GM23338 (cell line): ENCODE results near the gene RIMKLB. TPM values are rescaled to one million over a fixed set of nuclear protein-coding genes. Genes with fewer than 3 reads are reported as not detected.

Source experiments
- ATAC-seq: fragments of 200-7000 bp; cut with Tn5 transposase; 3 replicates; pipeline ENCODE4 v1.9.1; 2020
- DNase-seq: peaks from one replicate; pipeline ENCODE4 v3.0.0-alpha.2; 2015; ENCODE audit warnings: low spot score
- H2AFZ ChIP-seq: fragments of 200-600 bp; sonication (generic); 2 replicates; pipeline ENCODE4 v1.8.0; 2016; ENCODE audit warnings: antibody characterized with exemption, mild to moderate bottlenecking, moderate library complexity
- H3F3A ChIP-seq: fragments of 200-600 bp; sonication (generic); replicated peaks from 2 replicates; pipeline ENCODE4 v1.8.0; 2017; ENCODE audit warnings: antibody characterized with exemption, mixed run types, low read depth
- H3K27ac ChIP-seq: fragments of 200-600 bp; sonication (generic); 2 replicates; pipeline ENCODE4 v1.6.1; 2016; ENCODE audit warnings: low read depth
- H3K27me3 ChIP-seq: fragments of 200-600 bp; sonication (generic); 2 replicates; pipeline ENCODE4 v1.8.0; 2016; ENCODE audit warnings: mild to moderate bottlenecking, mixed run types, moderate library complexity; ENCODE audit not compliant: insufficient read depth
- H3K36me3 ChIP-seq: fragments of 200-600 bp; sonication (generic); 2 replicates; pipeline ENCODE4 v1.8.0; 2016; ENCODE audit warnings: mild to moderate bottlenecking; ENCODE audit not compliant: insufficient read depth
- H3K4me1 ChIP-seq: fragments of 200-600 bp; sonication (generic); 2 replicates; pipeline ENCODE4 v1.8.0; 2016; ENCODE audit warnings: mild to moderate bottlenecking, moderate library complexity; ENCODE audit not compliant: insufficient read depth
- H3K4me2 ChIP-seq: fragments of 200-600 bp; sonication (generic); 2 replicates; pipeline ENCODE4 v1.7.1; 2017; ENCODE audit warnings: mixed run types
- H3K4me3 ChIP-seq: fragments of 200-600 bp; sonication (generic); 2 replicates; pipeline ENCODE4 v1.6.1; 2016; ENCODE audit warnings: mixed run types
- H3K79me2 ChIP-seq: fragments of 200-600 bp; sonication (generic); replicated peaks from 2 replicates; pipeline ENCODE4 v1.8.0; 2017; ENCODE audit warnings: mild to moderate bottlenecking; ENCODE audit not compliant: insufficient read depth
- H3K9me2 ChIP-seq: fragments of 200-600 bp; sonication (generic); 2 replicates; pipeline ENCODE4 v1.8.0; 2017; ENCODE audit not compliant: insufficient read depth
- H4K20me1 ChIP-seq: fragments of 200-600 bp; sonication (generic); replicated peaks from 2 replicates; pipeline ENCODE4 v1.8.0; 2017; ENCODE audit warnings: mild to moderate bottlenecking; ENCODE audit not compliant: insufficient read depth
- H3K27ac Mint-ChIP-seq: 2 replicates; pipeline ENCODE4 v1.8.0; 2020; ENCODE audit warnings: inconsistent platforms, mild to moderate bottlenecking, moderate library complexity, mixed read lengths
- H3K27me3 Mint-ChIP-seq: 3 replicates; pipeline ENCODE4 v1.8.0; 2022; ENCODE audit warnings: low read depth, mild to moderate bottlenecking, moderate library complexity, mixed read lengths, inconsistent platforms; ENCODE audit not compliant: insufficient read depth, poor library complexity
- H3K36me3 Mint-ChIP-seq: 3 replicates; pipeline ENCODE4 v1.8.0; 2021; ENCODE audit warnings: low read depth, mild to moderate bottlenecking, inconsistent platforms, moderate library complexity, mixed read lengths
- H3K4me1 Mint-ChIP-seq: 3 replicates; pipeline ENCODE4 v1.8.0; 2020; ENCODE audit warnings: mild to moderate bottlenecking, inconsistent platforms, mixed read lengths
- H3K4me3 Mint-ChIP-seq: 3 replicates; pipeline ENCODE4 v1.8.0; 2021; ENCODE audit warnings: moderate library complexity, mild to moderate bottlenecking, inconsistent platforms, mixed read lengths
- H3K9me3 Mint-ChIP-seq: 3 replicates; pipeline ENCODE4 v1.8.0; 2020; ENCODE audit warnings: moderate library complexity, mild to moderate bottlenecking, inconsistent platforms, mixed read lengths
- CREB1 ChIP-seq: fragments of 250-450 bp; sonication (Bioruptor Pico); IDR thresholded peaks from 2 replicates; pipeline ENCODE4 v1.5.0; 2020; ENCODE audit warnings: low read depth, mild to moderate bottlenecking, moderate library complexity
- EZH2 ChIP-seq: fragments of 200-600 bp; sonication (generic); IDR thresholded peaks from one replicate; pipeline ENCODE4 v1.8.0; 2017; ENCODE audit warnings: antibody characterized with exemption, mild to moderate bottlenecking, low read depth; ENCODE audit not compliant: unreplicated experiment
- EZH2phosphoT487 ChIP-seq: fragments of 200-600 bp; sonication (generic); IDR thresholded peaks from one replicate; pipeline ENCODE4 v1.8.1; 2018; ENCODE audit warnings: antibody characterized with exemption; ENCODE audit not compliant: unreplicated experiment
- JUNB ChIP-seq: IDR thresholded peaks from one replicate; pipeline ENCODE4 v1.6.1; 2016; ENCODE audit warnings: antibody characterized with exemption; ENCODE audit not compliant: unreplicated experiment
- NANOG ChIP-seq: IDR thresholded peaks from 2 replicates; pipeline ENCODE4 v1.6.1; 2016; ENCODE audit warnings: antibody characterized with exemption, borderline replicate concordance
- POLR2AphosphoS5 ChIP-seq: IDR thresholded peaks from 2 replicates; pipeline ENCODE4 v1.6.1; 2016; ENCODE audit warnings: antibody characterized with exemption, low read depth
- STAT1 ChIP-seq: IDR thresholded peaks from one replicate; pipeline ENCODE4 v1.6.1; 2016; ENCODE audit warnings: antibody characterized with exemption; ENCODE audit not compliant: unreplicated experiment
- ZNF114 ChIP-seq: fragments of 250-450 bp; sonication (Bioruptor Pico); IDR thresholded peaks from 2 replicates; pipeline ENCODE4 v1.5.0; 2020; ENCODE audit warnings: mild to moderate bottlenecking, moderate library complexity
- ZNF331 ChIP-seq: fragments of 250-450 bp; sonication (Bioruptor Pico); IDR thresholded peaks from 2 replicates; pipeline ENCODE4 v1.5.0; 2020; ENCODE audit warnings: low read depth, mild to moderate bottlenecking, moderate library complexity
- polyA plus RNA-seq: library from polyadenylated mRNA; unstranded; fragments of >200 nt; fragmentation: Nextera tagmentation; extraction: Ambion mirVana; gene quantifications from 2 replicates; pipeline ENCODE4 v1.2.1, GENCODE V29; 2016
- total RNA-seq: library from RNA; depleted of rRNA; stranded (reverse); fragments of >200 nt; shearing (Covaris generic); gene quantifications from 2 replicates; pipeline ENCODE4 v1.2.3, GENCODE V29; 2014
- TF ChIP-seq, protein P1 (sequence below): fragments of 250-450 bp; sonication (Bioruptor Pico); IDR thresholded peaks from 2 replicates; pipeline ENCODE4 v1.5.0; 2020; ENCODE audit warnings: mild to moderate bottlenecking, moderate library complexity
- TF ChIP-seq, protein P2 (sequence below), 2 experiments: fragments of 200-600 bp in 1 of 2; sonication (generic) in 1 of 2; conservative IDR thresholded peaks; 2 replicates each; pipeline versions ENCODE4 v1.5.1 to v1.6.1; 2016 to 2017; ENCODE audit warnings: antibody characterized with exemption in 2 of 2, low read depth in 2 of 2, mild to moderate bottlenecking in 2 of 2, moderate library complexity in 1 of 2
- TF ChIP-seq, protein P3 (sequence below): IDR thresholded peaks from one replicate; pipeline ENCODE4 v1.6.1; 2018; ENCODE audit warnings: antibody characterized with exemption; ENCODE audit not compliant: unreplicated experiment
- TF ChIP-seq, protein P4 (sequence below): IDR thresholded peaks from 2 replicates; pipeline ENCODE4 v1.6.1; 2016; ENCODE audit warnings: antibody characterized with exemption

Gene RIMKLB
- total and polyA plus RNA-seq, 2 experiments from 2014 or later, result 87.0 to 104 TPM

DNA sequence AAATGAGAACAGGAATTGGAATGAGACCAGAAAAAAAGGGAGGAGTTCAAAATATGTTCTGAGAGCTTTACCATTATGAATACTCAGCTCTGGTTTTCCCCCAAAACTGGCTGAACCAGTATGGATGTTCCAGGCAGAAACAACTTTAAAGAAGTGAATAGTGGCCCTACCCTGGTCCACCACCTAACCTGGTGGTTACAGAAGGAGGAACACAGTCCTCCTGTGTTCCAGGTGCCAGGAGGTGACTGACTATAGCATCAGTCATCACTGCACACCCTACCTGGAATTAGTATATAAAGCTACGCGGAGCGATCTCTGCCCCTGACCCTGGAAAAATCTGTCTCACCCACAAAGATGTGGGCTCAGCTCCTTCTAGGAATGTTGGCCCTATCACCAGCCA lies 124.5 kb downstream of the RIMKLB start, which contains the start of gene A2ML1:
TSS of gene A2ML1 (plus strand) at position 324 of the 400 bp plus-strand sequence. CDS start at position 355, 31 bp downstream.
- Histone ChIP-seq H3K9me2 (no peaks in the 10 kb centered on the region), H3K4me1 (peaks cover 34% of the 10 kb centered on the region), H4K20me1 (no peaks in the 10 kb centered on the region), H3K79me2 (peaks cover 14% of the 10 kb centered on the region; the same call in 1 of the 2 replicates), H2AFZ (no peak within 1 kb of the TSS), H3F3A (peaks cover 8% of the 10 kb centered on the region), H3K36me3 (no peaks in the 10 kb centered on the region), H3K27me3 (no peaks in the 10 kb centered on the region), H3K27ac (peak within 1 kb of the TSS; percentile 56), H3K4me2 (peak within 1 kb of the TSS; percentile 2; the same call in 1 of the 2 replicates), H3K4me3 (no peak within 1 kb of the TSS)
- Mint-ChIP-seq H3K36me3 (peaks cover 25% of the 10 kb centered on the region), H3K4me3 (peak within 1 kb of the TSS; percentile 62; the same call in 2 of the 3 replicates), H3K27ac (peak within 1 kb of the TSS; percentile 49), H3K9me3 (peaks cover 13% of the 10 kb centered on the region), H3K4me1 (peaks cover 41% of the 10 kb centered on the region), H3K27me3 (peaks cover 19% of the 10 kb centered on the region)
- ATAC-seq (no peak), DNase-seq (no peak)
- no peak for TF ChIP-seq CREB1 (CRISPR knock-in tag)
- no peak for TF ChIP-seq NANOG
- TF ChIP-seq, protein P1, sequence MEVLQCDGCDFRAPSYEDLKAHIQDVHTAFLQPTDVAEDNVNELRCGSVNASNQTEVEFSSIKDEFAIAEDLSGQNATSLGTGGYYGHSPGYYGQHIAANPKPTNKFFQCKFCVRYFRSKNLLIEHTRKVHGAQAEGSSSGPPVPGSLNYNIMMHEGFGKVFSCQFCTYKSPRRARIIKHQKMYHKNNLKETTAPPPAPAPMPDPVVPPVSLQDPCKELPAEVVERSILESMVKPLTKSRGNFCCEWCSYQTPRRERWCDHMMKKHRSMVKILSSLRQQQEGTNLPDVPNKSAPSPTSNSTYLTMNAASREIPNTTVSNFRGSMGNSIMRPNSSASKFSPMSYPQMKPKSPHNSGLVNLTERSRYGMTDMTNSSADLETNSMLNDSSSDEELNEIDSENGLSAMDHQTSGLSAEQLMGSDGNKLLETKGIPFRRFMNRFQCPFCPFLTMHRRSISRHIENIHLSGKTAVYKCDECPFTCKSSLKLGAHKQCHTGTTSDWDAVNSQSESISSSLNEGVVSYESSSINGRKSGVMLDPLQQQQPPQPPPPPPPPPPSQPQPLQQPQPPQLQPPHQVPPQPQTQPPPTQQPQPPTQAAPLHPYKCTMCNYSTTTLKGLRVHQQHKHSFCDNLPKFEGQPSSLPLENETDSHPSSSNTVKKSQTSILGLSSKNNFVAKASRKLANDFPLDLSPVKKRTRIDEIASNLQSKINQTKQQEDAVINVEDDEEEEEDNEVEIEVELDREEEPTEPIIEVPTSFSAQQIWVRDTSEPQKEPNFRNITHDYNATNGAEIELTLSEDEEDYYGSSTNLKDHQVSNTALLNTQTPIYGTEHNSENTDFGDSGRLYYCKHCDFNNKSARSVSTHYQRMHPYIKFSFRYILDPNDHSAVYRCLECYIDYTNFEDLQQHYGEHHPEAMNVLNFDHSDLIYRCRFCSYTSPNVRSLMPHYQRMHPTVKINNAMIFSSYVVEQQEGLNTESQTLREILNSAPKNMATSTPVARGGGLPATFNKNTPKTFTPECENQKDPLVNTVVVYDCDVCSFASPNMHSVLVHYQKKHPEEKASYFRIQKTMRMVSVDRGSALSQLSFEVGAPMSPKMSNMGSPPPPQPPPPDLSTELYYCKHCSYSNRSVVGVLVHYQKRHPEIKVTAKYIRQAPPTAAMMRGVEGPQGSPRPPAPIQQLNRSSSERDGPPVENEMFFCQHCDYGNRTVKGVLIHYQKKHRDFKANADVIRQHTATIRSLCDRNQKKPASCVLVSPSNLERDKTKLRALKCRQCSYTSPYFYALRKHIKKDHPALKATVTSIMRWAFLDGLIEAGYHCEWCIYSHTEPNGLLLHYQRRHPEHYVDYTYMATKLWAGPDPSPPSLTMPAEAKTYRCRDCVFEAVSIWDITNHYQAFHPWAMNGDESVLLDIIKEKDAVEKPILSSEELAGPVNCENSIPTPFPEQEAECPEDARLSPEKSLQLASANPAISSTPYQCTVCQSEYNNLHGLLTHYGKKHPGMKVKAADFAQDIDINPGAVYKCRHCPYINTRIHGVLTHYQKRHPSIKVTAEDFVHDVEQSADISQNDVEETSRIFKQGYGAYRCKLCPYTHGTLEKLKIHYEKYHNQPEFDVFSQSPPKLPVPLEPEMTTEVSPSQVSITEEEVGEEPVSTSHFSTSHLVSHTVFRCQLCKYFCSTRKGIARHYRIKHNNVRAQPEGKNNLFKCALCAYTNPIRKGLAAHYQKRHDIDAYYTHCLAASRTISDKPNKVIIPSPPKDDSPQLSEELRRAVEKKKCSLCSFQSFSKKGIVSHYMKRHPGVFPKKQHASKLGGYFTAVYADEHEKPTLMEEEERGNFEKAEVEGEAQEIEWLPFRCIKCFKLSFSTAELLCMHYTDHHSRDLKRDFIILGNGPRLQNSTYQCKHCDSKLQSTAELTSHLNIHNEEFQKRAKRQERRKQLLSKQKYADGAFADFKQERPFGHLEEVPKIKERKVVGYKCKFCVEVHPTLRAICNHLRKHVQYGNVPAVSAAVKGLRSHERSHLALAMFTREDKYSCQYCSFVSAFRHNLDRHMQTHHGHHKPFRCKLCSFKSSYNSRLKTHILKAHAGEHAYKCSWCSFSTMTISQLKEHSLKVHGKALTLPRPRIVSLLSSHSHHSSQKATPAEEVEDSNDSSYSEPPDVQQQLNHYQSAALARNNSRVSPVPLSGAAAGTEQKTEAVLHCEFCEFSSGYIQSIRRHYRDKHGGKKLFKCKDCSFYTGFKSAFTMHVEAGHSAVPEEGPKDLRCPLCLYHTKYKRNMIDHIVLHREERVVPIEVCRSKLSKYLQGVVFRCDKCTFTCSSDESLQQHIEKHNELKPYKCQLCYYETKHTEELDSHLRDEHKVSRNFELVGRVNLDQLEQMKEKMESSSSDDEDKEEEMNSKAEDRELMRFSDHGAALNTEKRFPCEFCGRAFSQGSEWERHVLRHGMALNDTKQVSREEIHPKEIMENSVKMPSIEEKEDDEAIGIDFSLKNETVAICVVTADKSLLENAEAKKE (CRISPR knock-in tag), result no peak
- TF ChIP-seq POLR2AphosphoS5, result no peak
- TF ChIP-seq, protein P2, sequence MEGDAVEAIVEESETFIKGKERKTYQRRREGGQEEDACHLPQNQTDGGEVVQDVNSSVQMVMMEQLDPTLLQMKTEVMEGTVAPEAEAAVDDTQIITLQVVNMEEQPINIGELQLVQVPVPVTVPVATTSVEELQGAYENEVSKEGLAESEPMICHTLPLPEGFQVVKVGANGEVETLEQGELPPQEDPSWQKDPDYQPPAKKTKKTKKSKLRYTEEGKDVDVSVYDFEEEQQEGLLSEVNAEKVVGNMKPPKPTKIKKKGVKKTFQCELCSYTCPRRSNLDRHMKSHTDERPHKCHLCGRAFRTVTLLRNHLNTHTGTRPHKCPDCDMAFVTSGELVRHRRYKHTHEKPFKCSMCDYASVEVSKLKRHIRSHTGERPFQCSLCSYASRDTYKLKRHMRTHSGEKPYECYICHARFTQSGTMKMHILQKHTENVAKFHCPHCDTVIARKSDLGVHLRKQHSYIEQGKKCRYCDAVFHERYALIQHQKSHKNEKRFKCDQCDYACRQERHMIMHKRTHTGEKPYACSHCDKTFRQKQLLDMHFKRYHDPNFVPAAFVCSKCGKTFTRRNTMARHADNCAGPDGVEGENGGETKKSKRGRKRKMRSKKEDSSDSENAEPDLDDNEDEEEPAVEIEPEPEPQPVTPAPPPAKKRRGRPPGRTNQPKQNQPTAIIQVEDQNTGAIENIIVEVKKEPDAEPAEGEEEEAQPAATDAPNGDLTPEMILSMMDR (conservative IDR thresholded peaks at IDR 0.05; ENCODE audit: low read depth in 2 of 2), result no peak
- no peak for TF ChIP-seq JUNB
- TF ChIP-seq ZNF114 (CRISPR knock-in tag), result no peak
- TF ChIP-seq, protein P3, sequence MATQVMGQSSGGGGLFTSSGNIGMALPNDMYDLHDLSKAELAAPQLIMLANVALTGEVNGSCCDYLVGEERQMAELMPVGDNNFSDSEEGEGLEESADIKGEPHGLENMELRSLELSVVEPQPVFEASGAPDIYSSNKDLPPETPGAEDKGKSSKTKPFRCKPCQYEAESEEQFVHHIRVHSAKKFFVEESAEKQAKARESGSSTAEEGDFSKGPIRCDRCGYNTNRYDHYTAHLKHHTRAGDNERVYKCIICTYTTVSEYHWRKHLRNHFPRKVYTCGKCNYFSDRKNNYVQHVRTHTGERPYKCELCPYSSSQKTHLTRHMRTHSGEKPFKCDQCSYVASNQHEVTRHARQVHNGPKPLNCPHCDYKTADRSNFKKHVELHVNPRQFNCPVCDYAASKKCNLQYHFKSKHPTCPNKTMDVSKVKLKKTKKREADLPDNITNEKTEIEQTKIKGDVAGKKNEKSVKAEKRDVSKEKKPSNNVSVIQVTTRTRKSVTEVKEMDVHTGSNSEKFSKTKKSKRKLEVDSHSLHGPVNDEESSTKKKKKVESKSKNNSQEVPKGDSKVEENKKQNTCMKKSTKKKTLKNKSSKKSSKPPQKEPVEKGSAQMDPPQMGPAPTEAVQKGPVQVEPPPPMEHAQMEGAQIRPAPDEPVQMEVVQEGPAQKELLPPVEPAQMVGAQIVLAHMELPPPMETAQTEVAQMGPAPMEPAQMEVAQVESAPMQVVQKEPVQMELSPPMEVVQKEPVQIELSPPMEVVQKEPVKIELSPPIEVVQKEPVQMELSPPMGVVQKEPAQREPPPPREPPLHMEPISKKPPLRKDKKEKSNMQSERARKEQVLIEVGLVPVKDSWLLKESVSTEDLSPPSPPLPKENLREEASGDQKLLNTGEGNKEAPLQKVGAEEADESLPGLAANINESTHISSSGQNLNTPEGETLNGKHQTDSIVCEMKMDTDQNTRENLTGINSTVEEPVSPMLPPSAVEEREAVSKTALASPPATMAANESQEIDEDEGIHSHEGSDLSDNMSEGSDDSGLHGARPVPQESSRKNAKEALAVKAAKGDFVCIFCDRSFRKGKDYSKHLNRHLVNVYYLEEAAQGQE, result no peak
- TF ChIP-seq STAT1, result no peak
- no peak for TF ChIP-seq EZH2
- no peak for TF ChIP-seq ZNF331 (CRISPR knock-in tag)
- no peak for TF ChIP-seq EZH2phosphoT487
- TF ChIP-seq, protein P4, sequence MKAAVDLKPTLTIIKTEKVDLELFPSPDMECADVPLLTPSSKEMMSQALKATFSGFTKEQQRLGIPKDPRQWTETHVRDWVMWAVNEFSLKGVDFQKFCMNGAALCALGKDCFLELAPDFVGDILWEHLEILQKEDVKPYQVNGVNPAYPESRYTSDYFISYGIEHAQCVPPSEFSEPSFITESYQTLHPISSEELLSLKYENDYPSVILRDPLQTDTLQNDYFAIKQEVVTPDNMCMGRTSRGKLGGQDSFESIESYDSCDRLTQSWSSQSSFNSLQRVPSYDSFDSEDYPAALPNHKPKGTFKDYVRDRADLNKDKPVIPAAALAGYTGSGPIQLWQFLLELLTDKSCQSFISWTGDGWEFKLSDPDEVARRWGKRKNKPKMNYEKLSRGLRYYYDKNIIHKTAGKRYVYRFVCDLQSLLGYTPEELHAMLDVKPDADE, result no peak
